ENCODE measurements around the gene ACHE.

GRCh38 chr7:100901921-100902332 lies 6.2 kb upstream of the ACHE start:
- TF ChIP-seq PATZ1 (CRISPR knock-in tag; IDR thresholded peaks at IDR 0.05; ENCODE audit: borderline replicate concordance) (no peak), PPARA (CRISPR knock-in tag; IDR thresholded peaks at IDR 0.05; ENCODE audit: borderline replicate concordance) (no peak), POU6F1 (CRISPR knock-in tag; IDR thresholded peaks at IDR 0.05; ENCODE audit: borderline replicate concordance, low read depth) (no peak), ARNTL (CRISPR knock-in tag; IDR thresholded peaks at IDR 0.05; ENCODE audit: borderline replicate concordance, low read depth) (no peak), RARB (CRISPR knock-in tag; IDR thresholded peaks at IDR 0.05) (no peak), ZNF70 (CRISPR knock-in tag; IDR thresholded peaks at IDR 0.05) (no peak), TOX (CRISPR knock-in tag; IDR thresholded peaks at IDR 0.05; ENCODE audit: borderline replicate concordance) (no peak), CSRNP3 (CRISPR knock-in tag; IDR thresholded peaks at IDR 0.05) (no peak), BACH2 (CRISPR knock-in tag; IDR thresholded peaks at IDR 0.05; ENCODE audit: borderline replicate concordance) (no peak), ZFP30 (CRISPR knock-in tag; IDR thresholded peaks at IDR 0.05) (no peak)

Measured in SK-N-SH treated with all-trans-retinoic acid at 6 μM for 48 hours (cell line).